Psoas muscle (tissue), 8 donors: ENCODE data around the gene HOXC10. TPM values are rescaled to one million over a fixed set of nuclear protein-coding genes. Genes with fewer than 3 reads are reported as not detected.

Experiments
- ATAC-seq, 4 donors: fragments of 200-7000 bp; cut with Tn5 transposase; one replicate each; pipeline ENCODE4 v1.9.1; 2020; ENCODE audit warnings: moderate library complexity in 3 of 4, mild to moderate bottlenecking in 2 of 4
- DNase-seq, 2 donors: peaks; one replicate each; pipeline ENCODE4 v3.0.0-alpha.2; 2020
- H3K27ac ChIP-seq: fragments of 200-600 bp; one replicate; pipeline ENCODE4 v1.8.0; 2022
- H3K27me3 ChIP-seq, 3 donors: fragments of 200-600 bp in 1 of 3; one replicate each; pipeline versions ENCODE4 v1.6.1 to v1.8.0; 2013 to 2022; ENCODE audit warnings: low read length in 2 of 3, mild to moderate bottlenecking in 2 of 3, moderate library complexity in 1 of 3; ENCODE audit not compliant: insufficient read depth in 3 of 3
- H3K36me3 ChIP-seq, 2 donors: fragments of 200-600 bp in 1 of 2; one replicate each; pipeline versions ENCODE4 v1.6.1 to v1.8.0; 2013 to 2022; ENCODE audit warnings: low read depth in 1 of 2, mild to moderate bottlenecking in 1 of 2, moderate library complexity in 1 of 2; ENCODE audit not compliant: insufficient read depth in 1 of 2
- H3K4me1 ChIP-seq: fragments of 200-600 bp; one replicate; pipeline ENCODE4 v1.8.0; 2022
- H3K4me3 ChIP-seq: fragments of 200-600 bp; one replicate; pipeline ENCODE4 v1.8.0; 2022; ENCODE audit warnings: mild to moderate bottlenecking
- H3K9me3 ChIP-seq: fragments of 200-600 bp; one replicate; pipeline ENCODE4 v1.8.0; 2022
- CTCF ChIP-seq: fragments of 200-600 bp; IDR thresholded peaks from one replicate; pipeline ENCODE4 v1.8.0; 2022; ENCODE audit warnings: antibody characterized with exemption
- WGBS, 3 donors: extraction: QIAGEN DNeasy Blood & Tissue Kit; methylation state at CpG; one replicate each; pipeline versions ENCODE4 v1.1.6 to v1.1.7; 2013; 5-methylcytosine and 5-hydroxymethylcytosine counted together
- intact Hi-C, 2 donors: fragments of 100-400 bp; cut with DNase I; formaldehyde crosslinking; loops; one replicate each; pipeline versions ENCODE4 v1.11.0 to v1.14.2; 2022
- polyA plus RNA-seq, 3 donors: library from polyadenylated mRNA; stranded (reverse); fragments of 200-250 nt; gene quantifications; one replicate each; pipeline ENCODE4 v1.2.3, GENCODE V29; 2013
- total RNA-seq, 4 donors: library from RNA; stranded (reverse); fragmentation: NEBNext Ultra II Directional in 2 of 4; extraction: Animal tissue kit (Norgen Biotek cat#: 25700) in 2 of 4; gene quantifications; one replicate each; pipeline versions ENCODE4 v1.2.1 to v1.2.4, GENCODE V29; 2021 to 2023
- donor health status: healthy with polysubstance abuse.
- donor health status: DM: no; HTN: no; CAD: no; lungs with moderate emphysema.
- donor health status: Bipolar disorder and iron deficiency.
- donor health status: healthy.
- donor health status: DM: yes; HTN: yes; CAD: no.
- donor health status: DM: no; HTN: no; CAD: no.
- donor health status: DM: no; HTN: no; CAD: no.
- donor health status: DM: yes; HTN: yes; CAD: no.

HOXC10 gene
- total and polyA plus RNA-seq, 7 donors = 3.0 to 129 (median 62.0) TPM

GRCh38 chr12:53995378-53996239, 10.7 kb downstream of the HOXC10 start:
- H3K4me1 ChIP-seq = peaks cover 24% of the 10 kb centered on the region
- ATAC-seq (peak in 3 of 4 donors; percentile 56 to 73 (median 70)), DNase-seq (peak; percentile 57 to 94)
- H3K36me3 ChIP-seq = no peaks in the 10 kb centered on the region
- no peak for TF ChIP-seq CTCF
- WGBS, 3 donors = 1% methylated on average over 46 to 48 of the region's 48 CpGs
- intact Hi-C loops = loop anchor here in 1 of 2 donors (2.0 kb wide), 1 partner anchor 13 kb away; no protein-coding TSS in a partner anchor
- H3K4me3 ChIP-seq = peak overlapping the region; percentile 78
- peaks cover 0 to 3% (median 0%) of the 10 kb centered on the region in 3 donors for H3K27me3 ChIP-seq
- H3K9me3 ChIP-seq = no peaks in the 10 kb centered on the region
- H3K27ac ChIP-seq = peak overlapping the region; percentile 95

- Histone ChIP-seq H3K27me3 (no peaks in the 10 kb centered on the region), H3K27ac (peak overlapping the region; percentile 95), H3K9me3 (no peaks in the 10 kb centered on the region), H3K4me1 (peaks cover 17% of the 10 kb centered on the region), H3K36me3 (no peaks in the 10 kb centered on the region), H3K4me3 (peak overlapping the region; percentile 78)
- TF ChIP-seq CTCF = no peak
- DNase-seq (no peak), ATAC-seq (peak in 2 of 4 donors; percentile 16 to 19)
- intact Hi-C loops = loop anchor here in 1 of 2 donors (2.0 kb wide), 1 partner anchor 14 kb away; no protein-coding TSS in a partner anchor
- 7 to 13% (median 10%) methylated on average over 29 of the region's 29 CpGs for WGBS, 3 donors
These were observed 11.6 kb downstream of the HOXC10 start for GRCh38 chr12:53996240-53997203.

DNA sequence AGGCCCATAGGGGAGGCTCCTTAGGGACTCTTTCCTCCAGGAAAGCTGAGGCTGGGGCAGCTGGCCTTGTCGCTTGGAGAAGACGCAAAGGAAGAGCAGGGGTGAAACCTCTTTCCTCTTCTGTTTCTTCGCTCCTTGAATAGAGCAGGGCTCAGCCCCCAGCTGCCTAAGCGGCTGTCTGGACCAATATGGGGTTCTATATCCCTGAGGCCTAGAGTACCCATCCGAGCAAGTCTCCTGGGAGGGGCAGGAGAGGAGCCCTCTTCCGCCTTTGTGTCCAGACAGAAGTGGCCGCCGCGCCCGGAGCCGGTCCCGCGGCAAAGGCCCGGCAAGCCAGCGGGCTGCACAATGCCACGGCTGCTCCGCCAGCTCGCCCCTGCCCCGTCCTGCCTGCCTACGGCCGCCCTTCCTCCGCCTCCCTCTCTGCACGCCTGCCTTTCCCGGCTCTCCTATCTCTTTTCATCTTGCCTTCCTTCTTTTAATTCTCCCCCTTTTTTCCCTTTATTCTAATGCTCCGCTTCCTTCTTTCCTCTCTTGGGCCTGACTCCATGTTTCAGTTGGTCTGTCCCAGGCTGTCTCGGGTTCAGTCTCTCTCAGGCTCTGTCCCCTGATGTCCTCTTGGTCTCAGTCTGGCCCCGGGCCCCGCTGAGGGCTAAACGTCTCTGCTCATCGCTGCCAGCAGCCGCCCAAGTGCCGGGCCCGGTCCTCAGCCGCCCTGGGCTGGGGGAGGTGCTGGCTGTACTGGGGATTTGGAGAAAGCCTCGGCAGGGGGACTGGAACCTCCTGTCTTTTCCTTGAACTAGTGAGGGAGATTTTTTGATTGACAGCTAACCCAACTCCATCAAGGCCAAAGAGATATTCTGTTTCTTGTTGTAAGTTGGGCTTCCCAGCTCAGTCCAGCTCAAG, 12.5 kb downstream of the HOXC10 start:
- H3K27me3 ChIP-seq = no peaks in the 10 kb centered on the region
- no peaks in the 10 kb centered on the region for H3K36me3 ChIP-seq
- peak in 1 of 2 donors; percentile 80 for DNase-seq
- peak overlapping the region; percentile 95 for H3K27ac ChIP-seq
- H3K4me1 ChIP-seq = peaks cover 8% of the 10 kb centered on the region
- WGBS, 3 donors = 1 to 2% (median 2%) methylated on average over 28 to 35 of the region's 35 CpGs
- intact Hi-C loops = loop anchor here in 1 of 2 donors (2.0 kb wide), 1 partner anchor 15 kb away; no protein-coding TSS in a partner anchor
- no peak for TF ChIP-seq CTCF
- no peaks in the 10 kb centered on the region for H3K9me3 ChIP-seq
- H3K4me3 ChIP-seq = peak overlapping the region; percentile 78
- ATAC-seq = peak in 3 of 4 donors; percentile 12 to 22 (median 15)
